Breast epithelium (tissue), 3 donors: ENCODE measurements around the gene TPM4.

Source experiments
- CTCF ChIP-seq, 3 donors: fragments of 450-650 bp; IDR thresholded peaks; one replicate each; pipeline ENCODE4 v1.5.1; 2016 to 2017; ENCODE audit warnings: antibody characterized with exemption in 3 of 3, mild to moderate bottlenecking in 3 of 3, moderate library complexity in 3 of 3
- POLR2A ChIP-seq: fragments of 450-650 bp; IDR thresholded peaks from one replicate; pipeline ENCODE4 v1.6.1; 2016; ENCODE audit warnings: antibody characterized with exemption, mild to moderate bottlenecking, moderate library complexity
- POLR2AphosphoS5 ChIP-seq, 3 donors: sonication (generic); formaldehyde crosslinking; IDR thresholded peaks; one replicate each; pipeline ENCODE4 v1.6.1; 2017; ENCODE audit warnings: antibody characterized with exemption in 3 of 3

- TF ChIP-seq POLR2A: peak; percentile 75
- no peak for TF ChIP-seq CTCF (IDR thresholded peaks at IDR 0.05)
- peak; percentile 70 to 90 (median 73) for TF ChIP-seq POLR2AphosphoS5 (IDR thresholded peaks at IDR 0.05)
These were observed at the start of gene TPM4 for GRCh38 chr19:16076154-16076957.
